K562 (cell line): ENCODE data around the gene CEBPB. TPM values are rescaled to one million over a fixed set of nuclear protein-coding genes. Genes with fewer than 3 reads are reported as not detected.

ENCODE experiments used
- CBX8 ChIP-seq: fragments of 200-600 bp; sonication (generic); IDR thresholded peaks from 2 replicates; pipeline ENCODE4 v1.6.1; 2012; ENCODE audit warnings: borderline replicate concordance, mixed run types, low read depth, mild to moderate bottlenecking, moderate library complexity, mixed read lengths, low read length, control low read depth, inconsistent platforms; ENCODE audit not compliant: poor library complexity, severe bottlenecking; ENCODE audit errors: extremely low read depth
- CREM ChIP-seq: IDR thresholded peaks from 2 replicates; pipeline ENCODE4 v1.6.1; 2014; ENCODE audit warnings: antibody characterized with exemption, low read depth
- EGR1 ChIP-seq: fragments of 450-650 bp; conservative IDR thresholded peaks from 2 replicates; pipeline ENCODE4 v1.6.1; 2017; ENCODE audit warnings: mild to moderate bottlenecking
- EP300 ChIP-seq: IDR thresholded peaks from 2 replicates; pipeline ENCODE4 v1.6.1; 2012; ENCODE audit warnings: low read length, improper control_type of control experiment
- ETV1 ChIP-seq: fragments of 450-650 bp; conservative IDR thresholded peaks from 2 replicates; pipeline ENCODE4 v1.6.1; 2016; ENCODE audit warnings: missing genetic modification characterization, control low read depth, low read depth, missing compliant biosample characterization
- KLF1 ChIP-seq: fragments of 450-650 bp; IDR thresholded peaks from 2 replicates; pipeline ENCODE4 v1.6.1; 2016; ENCODE audit warnings: missing genetic modification characterization, missing compliant biosample characterization
- MEIS2 ChIP-seq: fragments of 450-650 bp; IDR thresholded peaks from 2 replicates; pipeline ENCODE4 v1.6.1; 2014; ENCODE audit warnings: mild to moderate bottlenecking; ENCODE audit not compliant: partially characterized antibody
- MYC ChIP-seq, 2 experiments: fragments of 250-450 bp in 1 of 2; sonication (Bioruptor Pico) in 1 of 2; IDR thresholded peaks; 2 replicates each; pipeline versions ENCODE4 v1.5.1 to v1.6.1; 2012 to 2021; ENCODE audit warnings: low read depth in 2 of 2, borderline replicate concordance in 1 of 2, improper control_type of control experiment in 1 of 2, low read length in 1 of 2, mild to moderate bottlenecking in 1 of 2, moderate library complexity in 1 of 2
- PTRF ChIP-seq: fragments of 450-650 bp; IDR thresholded peaks from 2 replicates; pipeline ENCODE4 v1.6.1; 2016; ENCODE audit warnings: mild to moderate bottlenecking, missing genetic modification characterization, missing compliant biosample characterization
- PURB ChIP-seq: sonication (generic); formaldehyde crosslinking; IDR thresholded peaks from 2 replicates; pipeline ENCODE4 v1.9.0; 2021; ENCODE audit warnings: low read depth, mild to moderate bottlenecking, missing genetic modification reagents
- RNF219 ChIP-seq: fragments of 250-450 bp; sonication (Bioruptor Pico); IDR thresholded peaks from 2 replicates; pipeline ENCODE4 v1.5.0; 2022; ENCODE audit warnings: mild to moderate bottlenecking
- SNRNP70 ChIP-seq: fragments of 200-400 bp; formaldehyde crosslinking; optimal IDR thresholded peaks from 2 replicates; pipeline ENCODE3; 2017; ENCODE audit warnings: low read depth, low read length
- STAT5A ChIP-seq: IDR thresholded peaks from 2 replicates; pipeline ENCODE4 v1.6.1; 2012; ENCODE audit warnings: low read length, inconsistent platforms, borderline replicate concordance
- XRCC4 ChIP-seq: IDR thresholded peaks from one replicate; pipeline ENCODE4 v1.6.1; 2011; ENCODE audit not compliant: insufficient read depth, insufficient read length; ENCODE audit errors: extremely low read depth
- ZFP1 ChIP-seq: fragments of 450-650 bp; formaldehyde crosslinking; IDR thresholded peaks from 2 replicates; pipeline ENCODE4 v1.4.0; 2020; ENCODE audit warnings: mild to moderate bottlenecking, mixed read lengths
- ZNF449 ChIP-seq: fragments of 250-450 bp; sonication (Bioruptor Pico); IDR thresholded peaks from 2 replicates; pipeline ENCODE4 v1.8.0; 2022; ENCODE audit warnings: moderate library complexity, mild to moderate bottlenecking, inconsistent platforms
- ZZZ3 ChIP-seq: fragments of 450-650 bp; IDR thresholded peaks from 2 replicates; pipeline ENCODE4 v1.6.1; 2016; ENCODE audit warnings: antibody characterized with exemption, mild to moderate bottlenecking, moderate library complexity
- polyA plus RNA-seq, 8 experiments: library from polyadenylated mRNA; depleted of rRNA in 4 of 8; stranded (reverse) in 5 of 8; unstranded in 3 of 8; fragments of >200 nt; fragmentation: Nextera tagmentation in 2 of 8; fragmentation: Illumina TruSeq in 1 of 8; extraction: Ambion mirVana in 2 of 8; extraction: Trizol in 1 of 8; gene quantifications; 2 replicates each; pipeline versions ENCODE4 v1.2.1 to v1.2.3, GENCODE V29; 2011 to 2014; ENCODE audit warnings: inconsistent platforms in 1 of 8, missing spikeins in 1 of 8
- total RNA-seq, 7 experiments: library from RNA; depleted of rRNA in 6 of 7; stranded (reverse); fragments of >200 nt in 6 of 7; fragmentation: Illumina TruSeq in 2 of 7; extraction: Trizol in 2 of 7; gene quantifications; 2 replicates each; pipeline versions ENCODE4 v1.2.1 to v1.2.3, GENCODE V29; 2011 to 2021; ENCODE audit warnings: low replicate concordance in 1 of 7
- TF ChIP-seq, protein P1 (sequence below): sonication (generic); formaldehyde crosslinking; IDR thresholded peaks from 2 replicates; pipeline ENCODE4 v1.8.1; 2023; ENCODE audit warnings: mild to moderate bottlenecking, missing genetic modification reagents, moderate library complexity
- TF ChIP-seq, protein P2 (sequence below), 2 experiments: fragments of 250-450 bp in 1 of 2; fragments of 450-650 bp in 1 of 2; sonication (Bioruptor Pico) in 1 of 2; IDR thresholded peaks; 2 replicates each; pipeline versions ENCODE4 v1.6.1 to v1.8.0; 2016 to 2021; ENCODE audit warnings: mild to moderate bottlenecking in 2 of 2, moderate library complexity in 2 of 2, missing compliant biosample characterization in 1 of 2, missing genetic modification characterization in 1 of 2

CEBPB gene
- total and polyA plus RNA-seq, 9 of the 15 experiments (the other 6 are each of a cell fraction or from before 2014, with no cell fraction given): 1.2 to 72.6 (median 7.8) TPM

GRCh38 chr20:50146732-50147662 lies 43.6 kb upstream of the CEBPB start (continued):
- TF ChIP-seq ZFP1: no peak
- TF ChIP-seq CREM: peak; percentile 50
- no peak for TF ChIP-seq KLF1
- TF ChIP-seq MYC (IDR thresholded peaks at IDR 0.05; ENCODE audit: low read depth, low read length): peak; percentile 54; the same call in 1 of the 2 replicates
- no peak for TF ChIP-seq MYC (CRISPR knock-in tag; IDR thresholded peaks at IDR 0.05; ENCODE audit: borderline replicate concordance, low read depth)
- no peak for TF ChIP-seq SNRNP70
- 0 out of 2 replicates have a peak, but pooled peaks have one; percentile 52 for TF ChIP-seq PURB (CRISPR knock-in tag)
- no peak for TF ChIP-seq XRCC4
- TF ChIP-seq, protein P1, sequence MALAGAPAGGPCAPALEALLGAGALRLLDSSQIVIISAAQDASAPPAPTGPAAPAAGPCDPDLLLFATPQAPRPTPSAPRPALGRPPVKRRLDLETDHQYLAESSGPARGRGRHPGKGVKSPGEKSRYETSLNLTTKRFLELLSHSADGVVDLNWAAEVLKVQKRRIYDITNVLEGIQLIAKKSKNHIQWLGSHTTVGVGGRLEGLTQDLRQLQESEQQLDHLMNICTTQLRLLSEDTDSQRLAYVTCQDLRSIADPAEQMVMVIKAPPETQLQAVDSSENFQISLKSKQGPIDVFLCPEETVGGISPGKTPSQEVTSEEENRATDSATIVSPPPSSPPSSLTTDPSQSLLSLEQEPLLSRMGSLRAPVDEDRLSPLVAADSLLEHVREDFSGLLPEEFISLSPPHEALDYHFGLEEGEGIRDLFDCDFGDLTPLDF (CRISPR knock-in tag): no peak
- no peak for TF ChIP-seq ZZZ3
- peak; percentile 30; the same call in 1 of the 2 replicates for TF ChIP-seq EP300
- no peak for TF ChIP-seq CBX8
- TF ChIP-seq EGR1: 0 out of 2 replicates have a peak, but pooled peaks have one; percentile 13
- TF ChIP-seq STAT5A: no peak
- no peak for TF ChIP-seq RNF219 (CRISPR knock-in tag)
- TF ChIP-seq MEIS2: peak; percentile 35
- peak; percentile 49; the same call in 1 of the 2 replicates for TF ChIP-seq ZNF449 (CRISPR knock-in tag)
- peak; percentile 71 for TF ChIP-seq ETV1 (tag)
- no peak for TF ChIP-seq PTRF (tag)
- TF ChIP-seq, protein P2, sequence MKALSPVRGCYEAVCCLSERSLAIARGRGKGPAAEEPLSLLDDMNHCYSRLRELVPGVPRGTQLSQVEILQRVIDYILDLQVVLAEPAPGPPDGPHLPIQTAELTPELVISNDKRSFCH (CRISPR knock-in tag; IDR thresholded peaks at IDR 0.05): no peak
- TF ChIP-seq, protein P2 (tag; IDR thresholded peaks at IDR 0.05): no peak; the same call in 1 of the 2 replicates
